HCT116 (cell line): Measurements from ENCODE around the gene KCNA2.

ENCODE experiments used
- ZFX ChIP-seq: fragments of 450-650 bp; IDR thresholded peaks from 2 replicates; pipeline ENCODE4 v1.6.1; 2017
- TF ChIP-seq, protein P1 (sequence below), 3 experiments: fragments of 200-600 bp in 1 of 3; sonication (generic) in 1 of 3; IDR thresholded peaks in 2 of 3; conservative IDR thresholded peaks in 1 of 3; 2 replicates each; pipeline ENCODE4 v1.5.1; 2012 to 2017; ENCODE audit warnings: low read depth in 2 of 3, low read length in 2 of 3, antibody characterized with exemption in 1 of 3, borderline replicate concordance in 1 of 3, control low read depth in 1 of 3, mild to moderate bottlenecking in 1 of 3, mixed read lengths in 1 of 3, mixed run types in 1 of 3, moderate library complexity in 1 of 3; ENCODE audit not compliant: insufficient read depth in 1 of 3

DNA sequence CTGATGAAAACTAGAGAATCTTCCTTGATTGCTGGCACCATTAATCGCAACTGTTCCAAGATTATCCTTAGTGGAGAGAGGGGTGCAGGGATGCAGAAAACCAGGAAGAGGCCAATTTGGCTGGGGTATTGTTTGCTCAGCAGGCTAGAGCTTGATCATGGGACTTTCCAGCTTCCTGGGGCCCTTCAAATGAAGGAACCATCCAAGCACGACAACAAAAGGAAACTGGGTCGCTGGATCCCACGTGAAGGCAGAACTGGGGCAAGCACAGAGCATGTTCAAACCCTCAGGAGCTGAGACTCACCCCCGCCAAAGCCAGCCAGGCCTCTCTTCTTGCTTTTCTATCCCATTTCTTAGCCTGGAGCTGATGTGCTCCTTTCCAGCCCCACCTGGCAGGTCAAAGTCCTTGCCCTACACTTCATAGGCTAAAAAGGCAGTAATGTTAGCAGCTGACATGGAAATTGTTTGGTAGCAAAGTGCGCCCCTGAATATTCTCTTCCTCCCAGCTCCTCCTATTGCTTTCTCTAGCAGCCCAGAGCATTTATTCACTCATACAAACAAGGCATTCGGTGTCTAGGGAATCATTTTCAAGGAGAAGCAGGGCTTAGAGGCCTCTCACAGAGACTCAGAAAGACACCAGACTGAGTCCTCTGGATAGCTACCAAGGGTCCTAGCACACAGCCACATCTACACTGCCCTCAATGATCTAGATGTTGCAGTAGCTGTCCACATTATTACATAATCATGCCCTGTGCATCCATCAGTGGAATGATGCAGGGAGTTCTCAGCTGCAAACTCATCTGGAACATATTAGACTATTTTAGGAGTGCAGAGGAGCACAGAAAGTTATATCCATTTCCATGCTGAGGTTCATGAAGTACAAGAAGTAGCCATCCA lies 11.5 kb downstream of the KCNA2 start:
- no peak for TF ChIP-seq ZFX
- TF ChIP-seq, protein P1, sequence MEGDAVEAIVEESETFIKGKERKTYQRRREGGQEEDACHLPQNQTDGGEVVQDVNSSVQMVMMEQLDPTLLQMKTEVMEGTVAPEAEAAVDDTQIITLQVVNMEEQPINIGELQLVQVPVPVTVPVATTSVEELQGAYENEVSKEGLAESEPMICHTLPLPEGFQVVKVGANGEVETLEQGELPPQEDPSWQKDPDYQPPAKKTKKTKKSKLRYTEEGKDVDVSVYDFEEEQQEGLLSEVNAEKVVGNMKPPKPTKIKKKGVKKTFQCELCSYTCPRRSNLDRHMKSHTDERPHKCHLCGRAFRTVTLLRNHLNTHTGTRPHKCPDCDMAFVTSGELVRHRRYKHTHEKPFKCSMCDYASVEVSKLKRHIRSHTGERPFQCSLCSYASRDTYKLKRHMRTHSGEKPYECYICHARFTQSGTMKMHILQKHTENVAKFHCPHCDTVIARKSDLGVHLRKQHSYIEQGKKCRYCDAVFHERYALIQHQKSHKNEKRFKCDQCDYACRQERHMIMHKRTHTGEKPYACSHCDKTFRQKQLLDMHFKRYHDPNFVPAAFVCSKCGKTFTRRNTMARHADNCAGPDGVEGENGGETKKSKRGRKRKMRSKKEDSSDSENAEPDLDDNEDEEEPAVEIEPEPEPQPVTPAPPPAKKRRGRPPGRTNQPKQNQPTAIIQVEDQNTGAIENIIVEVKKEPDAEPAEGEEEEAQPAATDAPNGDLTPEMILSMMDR (IDR thresholded peaks at IDR 0.05 in 2 of 3, conservative IDR thresholded peaks at IDR 0.05 in 1 of 3; ENCODE audit: borderline replicate concordance in 1 of 3, insufficient read depth in 1 of 3, low read depth in 2 of 3, low read length in 2 of 3), result no peak
